ENCODE results near the gene PAAF1. TPM values are rescaled to one million over a fixed set of nuclear protein-coding genes. Genes with fewer than 3 reads are reported as not detected.

The PAAF1 gene
- total and polyA plus RNA-seq, 2 of the 13 experiments (the other 11 are each of a cell fraction or from before 2014, with no cell fraction given), result 13.5 to 28.8 TPM

GRCh38 chr11:73951797-73952196 is 75.0 kb downstream of the PAAF1 start:
- H3K4me2 ChIP-seq (ENCODE audit: low read depth, low read length), result peak overlapping the region; percentile 80
- H3K79me2 ChIP-seq (ENCODE audit: insufficient read depth, low read length), result peaks cover 11% of the 10 kb centered on the region
- peak overlapping the region; percentile 79 for H3K9ac ChIP-seq (ENCODE audit: insufficient read depth, low read depth, low read length)
- H4K20me1 ChIP-seq (ENCODE audit: insufficient read depth, low read length), result 0 out of 2 replicates have a peak, but pooled peaks cover 3% of the 10 kb centered on the region
- no peak for ATAC-seq
- WGBS (ENCODE audit: low lambda C conversion rate), result 2% methylated on average over 7 of the region's 7 CpGs
- H3K27me3 ChIP-seq (ENCODE audit: control insufficient read depth in 1 of 2, insufficient read depth in 2 of 2, low read length in 2 of 2), result no peaks in the 10 kb centered on the region; a peak in 1 of 5 replicates
- H2AFZ ChIP-seq (ENCODE audit: low read length), result no peak overlapping the region
- ChIA-PET CTCF (ENCODE audit: low intra/inter-chr PET ratio, low total read pairs) (no interaction called here), POLR2A (no interaction called here)
- peak overlapping the region; percentile 46 to 77 (median 71) for H3K4me3 ChIP-seq (replicated peaks in 1 of 3; ENCODE audit: insufficient read depth in 1 of 3, low read depth in 2 of 3, low read length in 3 of 3)
- H3K4me1 ChIP-seq (ENCODE audit: insufficient read depth, low read length), result peaks cover 74% of the 10 kb centered on the region
- no peak for FAIRE-seq
- no peak for DNase-seq (ENCODE audit: low spot score)
- intact Hi-C loops (cut with micrococcal nuclease; ENCODE audit: unreplicated experiment) (no loop called here), in situ Hi-C loops (cut with HindIII; ENCODE audit: extremely low pct_ligation_motif_present, low pct_unique_long_range_greater_than_20kb) (loop anchor here (25.0 kb wide), 1 partner anchor 211 kb away; the partner anchor contains the start of genes C2CD3 and PPME1)
- BruUV-seq (replicated peaks), result no TSS peak
- H3K9me3 ChIP-seq (ENCODE audit: low read length), result no peaks in the 10 kb centered on the region
- peak overlapping the region; percentile 86 for H3K27ac ChIP-seq (ENCODE audit: extremely low read length, insufficient read depth, low read length)
- H3K36me3 ChIP-seq (replicated peaks in 1 of 2; ENCODE audit: control insufficient read depth in 1 of 2, insufficient read depth in 2 of 2, low read length in 2 of 2), result peaks cover 0 to 7% of the 10 kb centered on the region in 2 experiments; a peak in 2 of 5 replicates
- peak; percentile 3; the same call in 1 of the 2 replicates for TF ChIP-seq POLR2AphosphoS5 (IDR thresholded peaks at IDR 0.05; ENCODE audit: low read depth, low read length)
- no peak for TF ChIP-seq ZBTB7A (CRISPR knock-in tag; IDR thresholded peaks at IDR 0.05)
- TF ChIP-seq TP53 (CRISPR knock-in tag; conservative IDR thresholded peaks at IDR 0.05), result no peak
- no peak for TF ChIP-seq ZNF567 (CRISPR knock-in tag; IDR thresholded peaks at IDR 0.05; ENCODE audit: borderline replicate concordance)
- 0 out of 2 replicates have a peak, but pooled peaks have one; percentile 45 for TF ChIP-seq BRCA1 (CRISPR knock-in tag; IDR thresholded peaks at IDR 0.05)
- TF ChIP-seq TRAFD1 (CRISPR knock-in tag; IDR thresholded peaks at IDR 0.05; ENCODE audit: borderline replicate concordance), result no peak
- TF ChIP-seq PRDM10 (CRISPR knock-in tag; IDR thresholded peaks at IDR 0.05; ENCODE audit: low read depth), result 0 out of 2 replicates have a peak, but pooled peaks have one; percentile 39
- TF ChIP-seq MIER3 (CRISPR knock-in tag; IDR thresholded peaks at IDR 0.05; ENCODE audit: borderline replicate concordance), result no peak
- no peak for TF ChIP-seq MBD4 (IDR thresholded peaks at IDR 0.05; ENCODE audit: borderline replicate concordance, low read length)
- TF ChIP-seq SPEN (CRISPR knock-in tag; IDR thresholded peaks at IDR 0.05; ENCODE audit: low read depth), result no peak
- TF ChIP-seq FOSL2 (CRISPR knock-in tag; IDR thresholded peaks at IDR 0.05), result peak; percentile 61
- TF ChIP-seq SNAPC4 (CRISPR knock-in tag; IDR thresholded peaks at IDR 0.05), result peak; percentile 89
- 0 out of 2 replicates have a peak, but pooled peaks have one; percentile 22 for TF ChIP-seq KLF12 (CRISPR knock-in tag; IDR thresholded peaks at IDR 0.05; ENCODE audit: borderline replicate concordance)
- no peak for TF ChIP-seq DNMT1 (CRISPR knock-in tag; IDR thresholded peaks at IDR 0.05)
- no peak for TF ChIP-seq ZNF138 (CRISPR knock-in tag; IDR thresholded peaks at IDR 0.05; ENCODE audit: low read depth)
